ENCODE results near the gene LRP1-AS.

The LRP1-AS gene

GRCh38 chr12:57143454-57143853 is 4.0 kb downstream of the LRP1-AS start:
- Mint-ChIP-seq H3K27ac (no peak overlapping the region), H3K27me3 (no peaks in the 10 kb centered on the region), H3K4me3 (no peak overlapping the region), H3K4me1 (peaks cover 6% of the 10 kb centered on the region), H3K9me3 (no peaks in the 10 kb centered on the region), H3K36me3 (no peaks in the 10 kb centered on the region)
- no peak for ATAC-seq

GRCh38 chr12:57142727-57143126 is 4.7 kb downstream of the LRP1-AS start:
- peaks cover 6% of the 10 kb centered on the region for H3K4me1 Mint-ChIP-seq
- no peaks in the 10 kb centered on the region for H3K27me3 Mint-ChIP-seq
- no peaks in the 10 kb centered on the region for H3K36me3 Mint-ChIP-seq
- H3K4me3 Mint-ChIP-seq, result no peak overlapping the region
- no peak overlapping the region for H3K27ac Mint-ChIP-seq
- no peak for ATAC-seq
- no peaks in the 10 kb centered on the region for H3K9me3 Mint-ChIP-seq

- ATAC-seq, result no peak
- Mint-ChIP-seq H3K27me3 (no peaks in the 10 kb centered on the region), H3K36me3 (no peaks in the 10 kb centered on the region), H3K4me1 (peaks cover 6% of the 10 kb centered on the region), H3K9me3 (no peaks in the 10 kb centered on the region), H3K4me3 (no peak overlapping the region), H3K27ac (no peak overlapping the region)
Observed at GRCh38 chr12:57142121-57142520, 5.3 kb downstream of the LRP1-AS start.

- H3K4me1 Mint-ChIP-seq, result peaks cover 6% of the 10 kb centered on the region
- no peaks in the 10 kb centered on the region for H3K27me3 Mint-ChIP-seq
- no peak for ATAC-seq
- H3K4me3 Mint-ChIP-seq, result no peak overlapping the region
- H3K36me3 Mint-ChIP-seq, result no peaks in the 10 kb centered on the region
- no peak overlapping the region for H3K27ac Mint-ChIP-seq
- no peaks in the 10 kb centered on the region for H3K9me3 Mint-ChIP-seq
Observed at GRCh38 chr12:57141249-57141648, 6.2 kb downstream of the LRP1-AS start.

GRCh38 chr12:57139796-57140649 is 7.4 kb downstream of the LRP1-AS start:
- no peaks in the 10 kb centered on the region for H3K27me3 Mint-ChIP-seq
- H3K4me1 Mint-ChIP-seq, result no peaks in the 10 kb centered on the region
- no peak overlapping the region for H3K4me3 Mint-ChIP-seq
- H3K36me3 Mint-ChIP-seq, result no peaks in the 10 kb centered on the region
- H3K27ac Mint-ChIP-seq, result no peak overlapping the region
- no peak for ATAC-seq
- no peaks in the 10 kb centered on the region for H3K9me3 Mint-ChIP-seq

- no peaks in the 10 kb centered on the region for H3K36me3 Mint-ChIP-seq
- no peaks in the 10 kb centered on the region for H3K27me3 Mint-ChIP-seq
- no peak overlapping the region for H3K27ac Mint-ChIP-seq
- no peaks in the 10 kb centered on the region for H3K4me1 Mint-ChIP-seq
- no peak overlapping the region for H3K4me3 Mint-ChIP-seq
- no peak for ATAC-seq
- no peaks in the 10 kb centered on the region for H3K9me3 Mint-ChIP-seq
Observed at GRCh38 chr12:57138526-57139272, 8.7 kb downstream of the LRP1-AS start.

- H3K9me3 Mint-ChIP-seq, result no peaks in the 10 kb centered on the region
- H3K4me1 Mint-ChIP-seq, result peaks cover 12% of the 10 kb centered on the region
- H3K27ac Mint-ChIP-seq, result no peak overlapping the region
- H3K27me3 Mint-ChIP-seq, result no peaks in the 10 kb centered on the region
- no peak for ATAC-seq
- H3K36me3 Mint-ChIP-seq, result no peaks in the 10 kb centered on the region
- no peak overlapping the region for H3K4me3 Mint-ChIP-seq
Observed at GRCh38 chr12:57135527-57136326, 11.7 kb downstream of the LRP1-AS start.

- H3K27ac Mint-ChIP-seq, result no peak overlapping the region
- no peaks in the 10 kb centered on the region for H3K27me3 Mint-ChIP-seq
- no peaks in the 10 kb centered on the region for H3K36me3 Mint-ChIP-seq
- peaks cover 18% of the 10 kb centered on the region for H3K4me1 Mint-ChIP-seq
- H3K4me3 Mint-ChIP-seq, result no peak overlapping the region
- ATAC-seq, result no peak
- no peaks in the 10 kb centered on the region for H3K9me3 Mint-ChIP-seq
Observed at GRCh38 chr12:57134949-57135348, 12.5 kb downstream of the LRP1-AS start.

- no peak overlapping the region for H3K4me3 Mint-ChIP-seq
- no peak overlapping the region for H3K27ac Mint-ChIP-seq
- H3K27me3 Mint-ChIP-seq, result no peaks in the 10 kb centered on the region
- no peaks in the 10 kb centered on the region for H3K9me3 Mint-ChIP-seq
- no peaks in the 10 kb centered on the region for H3K36me3 Mint-ChIP-seq
- no peak for ATAC-seq
- peaks cover 18% of the 10 kb centered on the region for H3K4me1 Mint-ChIP-seq
Observed at GRCh38 chr12:57133916-57134315, 13.5 kb downstream of the LRP1-AS start.

- H3K36me3 Mint-ChIP-seq, result no peaks in the 10 kb centered on the region
- H3K4me3 Mint-ChIP-seq, result no peak overlapping the region
- ATAC-seq, result no peak
Observed at GRCh38 chr12:57133013-57133569, 14.3 kb downstream of the LRP1-AS start.

GRCh38 chr12:57131896-57132744 is 15.3 kb downstream of the LRP1-AS start:
- no peak overlapping the region for H3K27ac Mint-ChIP-seq
- no peaks in the 10 kb centered on the region for H3K9me3 Mint-ChIP-seq
- ATAC-seq, result no peak
- H3K27me3 Mint-ChIP-seq, result no peaks in the 10 kb centered on the region
- H3K4me1 Mint-ChIP-seq, result peaks cover 18% of the 10 kb centered on the region
- no peak overlapping the region for H3K4me3 Mint-ChIP-seq
- no peaks in the 10 kb centered on the region for H3K36me3 Mint-ChIP-seq

More at GRCh38 chr12:57133013-57133569, 14.3 kb downstream of the LRP1-AS start:
- H3K27me3 Mint-ChIP-seq, result no peaks in the 10 kb centered on the region
- peaks cover 18% of the 10 kb centered on the region for H3K4me1 Mint-ChIP-seq
- no peak overlapping the region for H3K27ac Mint-ChIP-seq
- no peaks in the 10 kb centered on the region for H3K9me3 Mint-ChIP-seq

GRCh38 chr12:57130941-57131340 is 16.5 kb downstream of the LRP1-AS start:
- no peaks in the 10 kb centered on the region for H3K36me3 Mint-ChIP-seq
- peaks cover 18% of the 10 kb centered on the region for H3K4me1 Mint-ChIP-seq
- H3K27ac Mint-ChIP-seq, result no peak overlapping the region
- H3K9me3 Mint-ChIP-seq, result no peaks in the 10 kb centered on the region
- ATAC-seq, result peak; percentile 35
- H3K4me3 Mint-ChIP-seq, result no peak overlapping the region
- H3K27me3 Mint-ChIP-seq, result no peaks in the 10 kb centered on the region

GRCh38 chr12:57129889-57130288 is 17.5 kb downstream of the LRP1-AS start:
- Mint-ChIP-seq H3K36me3 (no peaks in the 10 kb centered on the region), H3K4me1 (peaks cover 18% of the 10 kb centered on the region), H3K4me3 (no peak overlapping the region), H3K27ac (no peak overlapping the region), H3K27me3 (no peaks in the 10 kb centered on the region), H3K9me3 (no peaks in the 10 kb centered on the region)
- ATAC-seq, result no peak

GRCh38 chr12:57129321-57129842 is 18.0 kb downstream of the LRP1-AS start:
- H3K27ac Mint-ChIP-seq, result no peak overlapping the region
- ATAC-seq, result no peak
- no peaks in the 10 kb centered on the region for H3K27me3 Mint-ChIP-seq
- peaks cover 20% of the 10 kb centered on the region for H3K4me1 Mint-ChIP-seq
- H3K9me3 Mint-ChIP-seq, result no peaks in the 10 kb centered on the region
- H3K36me3 Mint-ChIP-seq, result no peaks in the 10 kb centered on the region
- H3K4me3 Mint-ChIP-seq, result no peak overlapping the region

Measured in stimulated activated memory B cell treated with anti-CD40 and anti-IgM and Interleukin-4, amounts not matched to agents 10 μg/mL and 1 μg/mL and 100 μg/mL, for 72 hours (primary cell).